K562 (cell line): ENCODE results near the gene C3orf80. TPM values are rescaled to one million over a fixed set of nuclear protein-coding genes. Genes with fewer than 3 reads are reported as not detected.

ENCODE experiments used
- CHD7 ChIP-seq: fragments of 200-600 bp; sonication (generic); IDR thresholded peaks from one replicate; pipeline ENCODE4 v1.6.1; 2012; ENCODE audit warnings: mild to moderate bottlenecking, low read depth, low read length, inconsistent platforms
- CREB3L1 ChIP-seq: fragments of 450-650 bp; IDR thresholded peaks from 2 replicates; pipeline ENCODE4 v1.6.1; 2014; ENCODE audit warnings: low read depth, mild to moderate bottlenecking, moderate library complexity, borderline replicate concordance
- polyA plus RNA-seq, 8 experiments: library from polyadenylated mRNA; depleted of rRNA in 4 of 8; stranded (reverse) in 5 of 8; unstranded in 3 of 8; fragments of >200 nt; fragmentation: Nextera tagmentation in 2 of 8; fragmentation: Illumina TruSeq in 1 of 8; extraction: Ambion mirVana in 2 of 8; extraction: Trizol in 1 of 8; gene quantifications; 2 replicates each; pipeline versions ENCODE4 v1.2.1 to v1.2.3, GENCODE V29; 2011 to 2014; ENCODE audit warnings: inconsistent platforms in 1 of 8, missing spikeins in 1 of 8
- total RNA-seq, 7 experiments: library from RNA; depleted of rRNA in 6 of 7; stranded (reverse); fragments of >200 nt in 6 of 7; fragmentation: Illumina TruSeq in 2 of 7; extraction: Trizol in 2 of 7; gene quantifications; 2 replicates each; pipeline versions ENCODE4 v1.2.1 to v1.2.3, GENCODE V29; 2011 to 2021; ENCODE audit warnings: low replicate concordance in 1 of 7

C3orf80 gene
- total and polyA plus RNA-seq, 9 of the 15 experiments (the other 6 are each of a cell fraction or from before 2014, with no cell fraction given): 0.03 to 0.75 (median 0.07) TPM

GRCh38 chr3:160210799-160211221 is 14.4 kb upstream of the C3orf80 start (continued):
- TF ChIP-seq CREB3L1 (0 out of 2 replicates have a peak, but pooled peaks have one; percentile 20), CHD7 (no peak)
